Cardiac septum (tissue), 1 donor: ENCODE results near the gene TGM3. TPM values are rescaled to one million over a fixed set of nuclear protein-coding genes. Genes with fewer than 3 reads are reported as not detected.
A peak's percentile ranks its signal among the peaks of the same experiment; 100 is the strongest.

Experiments used
- DNase-seq: peaks from one replicate; pipeline ENCODE4 v3.0.0-alpha.2; 2020; ENCODE audit warnings: low spot score
- intact Hi-C: fragments of 100-400 bp; cut with DNase I; formaldehyde crosslinking; loops from one replicate; pipeline ENCODE4 v1.14.0; 2022
- total RNA-seq: library from RNA; stranded (reverse); fragmentation: NEBNext Ultra II Directional; extraction: Animal tissue kit (Norgen Biotek cat#: 25700); gene quantifications from one replicate; pipeline ENCODE4 v1.2.1, GENCODE V29; 2021
- donor health status: DM: no; HTN: no; CAD: no.

Gene TGM3
- total RNA-seq, 1 donor from 2014 or later, result not detected

GRCh38 chr20:2281563-2281962 lies 14.2 kb upstream of the TGM3 start:
- intact Hi-C loops, result no loop called here
- no peak for DNase-seq

DNA sequence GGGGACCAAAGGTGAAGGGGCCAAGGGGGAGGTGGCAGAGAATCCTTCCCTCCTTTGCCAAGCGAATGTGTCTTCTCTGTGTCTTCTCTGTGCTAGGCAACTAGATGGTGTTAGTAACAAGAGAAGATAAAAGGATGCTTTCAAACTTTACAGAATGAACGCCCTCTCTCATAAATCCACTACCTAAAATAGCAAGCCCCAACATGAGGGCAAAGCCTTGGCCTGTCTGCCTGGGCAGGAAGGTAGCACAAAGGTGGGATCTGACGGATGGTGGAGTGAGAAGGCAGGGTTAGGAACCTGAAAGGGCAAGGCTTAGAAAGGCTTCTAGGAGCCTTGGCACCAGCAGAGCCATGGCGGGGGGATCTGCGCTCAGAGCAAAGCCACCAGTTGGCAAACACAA lies 13.6 kb upstream of the TGM3 start:
- intact Hi-C loops, result no loop called here
- no peak for DNase-seq

- intact Hi-C loops, result no loop called here
- no peak for DNase-seq
These were observed 11.9 kb upstream of the TGM3 start for GRCh38 chr20:2283706-2284423.

GRCh38 chr20:2285193-2285592 lies 10.6 kb upstream of the TGM3 start:
- no peak for DNase-seq
- intact Hi-C loops, result no loop called here

- DNase-seq, result no peak
- intact Hi-C loops, result no loop called here
These were observed 10.2 kb upstream of the TGM3 start for GRCh38 chr20:2285613-2286012.

DNA sequence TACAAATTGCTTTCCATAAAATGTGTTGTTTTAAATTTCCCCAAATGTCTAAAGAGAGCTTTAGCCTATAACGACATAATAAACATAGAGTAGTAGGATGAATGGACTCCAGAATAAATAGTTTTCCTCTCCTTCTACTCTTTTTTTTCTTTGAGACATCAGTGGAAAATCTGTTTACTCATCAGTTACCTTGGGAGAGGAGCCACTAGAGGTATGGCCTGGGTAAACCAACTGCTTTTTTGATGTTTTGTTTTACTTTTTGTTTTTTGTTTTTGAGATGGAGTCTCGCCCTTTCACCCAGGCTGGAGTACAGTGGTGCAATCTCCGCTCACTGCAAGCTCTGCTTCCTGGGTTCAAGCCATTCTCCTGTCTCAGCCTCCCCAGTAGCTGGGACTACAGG lies 8.3 kb upstream of the TGM3 start:
- intact Hi-C loops, result no loop called here
- no peak for DNase-seq

- no peak for DNase-seq
- intact Hi-C loops, result no loop called here
These were observed 6.3 kb upstream of the TGM3 start for GRCh38 chr20:2289475-2289874.

- intact Hi-C loops, result no loop called here
- no peak for DNase-seq
These were observed 5.3 kb upstream of the TGM3 start for GRCh38 chr20:2290486-2290885.

GRCh38 chr20:2292416-2293110 lies 3.2 kb upstream of the TGM3 start:
- DNase-seq, result peak; percentile 81
- intact Hi-C loops, result no loop called here

- intact Hi-C loops, result no loop called here
- DNase-seq, result no peak
These were observed 2.3 kb upstream of the TGM3 start for GRCh38 chr20:2293486-2293885.

DNA sequence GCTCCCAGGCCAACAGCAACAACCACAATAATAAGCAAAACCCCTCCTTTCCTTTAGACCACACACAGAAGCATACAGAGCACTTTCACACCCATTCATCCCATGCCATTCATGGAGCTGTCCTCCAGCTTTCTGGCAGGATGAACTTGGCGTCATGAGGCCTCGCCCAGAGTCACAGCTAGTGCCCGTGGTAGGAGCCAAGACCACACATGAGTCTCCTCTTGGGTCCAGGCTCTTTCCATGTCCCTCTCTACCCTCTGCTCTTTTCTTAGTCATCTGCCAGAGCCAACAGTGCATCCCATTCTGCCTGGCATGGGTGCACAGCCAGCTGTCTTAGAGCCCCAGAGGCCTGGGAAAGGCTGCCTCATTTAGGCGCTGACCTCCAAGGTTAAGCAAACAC lies 1.8 kb upstream of the TGM3 start:
- DNase-seq, result no peak
- intact Hi-C loops, result no loop called here

DNA sequence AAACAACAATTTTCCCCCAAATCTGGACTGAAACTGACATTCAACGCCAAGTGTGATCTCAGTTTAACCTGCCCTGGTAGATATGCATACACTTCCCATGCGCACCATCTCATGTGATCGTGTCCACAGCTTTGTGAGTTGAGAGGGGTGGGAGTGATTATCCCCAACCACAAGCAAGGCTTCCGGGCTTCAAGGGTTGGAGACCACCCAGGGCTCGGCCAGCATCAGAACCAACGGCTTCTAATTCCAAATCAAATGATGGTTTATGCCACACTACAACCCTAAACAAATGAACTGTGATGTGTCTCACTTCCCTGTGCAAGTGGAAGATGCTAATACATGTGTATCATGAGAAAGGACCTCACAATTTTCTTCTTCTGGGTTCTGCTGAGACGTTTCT lies 515 bp upstream of the TGM3 start:
- no peak for DNase-seq

GRCh38 chr20:2296524-2297356 lies 939 bp downstream of the TGM3 start:
- intact Hi-C loops, result no loop called here

More for the DNA sequence above, 515 bp upstream of the TGM3 start:
- intact Hi-C loops, result no loop called here

DNA sequence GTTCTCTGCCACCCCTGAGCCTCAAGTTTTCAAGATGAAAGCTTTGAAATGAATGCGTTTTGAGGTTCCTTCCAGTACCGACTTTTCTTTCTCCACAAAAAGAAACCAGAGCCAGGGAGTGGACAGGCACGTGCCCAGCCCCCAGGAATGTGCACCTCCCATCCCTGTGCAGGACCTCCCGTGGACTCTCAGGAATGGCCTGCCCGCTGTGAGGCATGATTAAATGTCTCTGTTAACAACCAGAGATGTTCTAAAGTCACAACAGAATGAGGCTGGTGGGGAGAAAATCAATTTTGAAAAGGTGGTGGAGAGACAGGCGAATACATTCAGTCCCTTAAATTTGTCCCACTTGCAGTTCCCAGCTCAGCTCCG lies 1.5 kb downstream of the TGM3 start:
- intact Hi-C loops, result no loop called here
- DNase-seq, result no peak

More at GRCh38 chr20:2296524-2297356, 939 bp downstream of the TGM3 start:
- DNase-seq, result no peak

GRCh38 chr20:2298116-2298515 lies 2.3 kb downstream of the TGM3 start:
- DNase-seq, result no peak
- intact Hi-C loops, result no loop called here

GRCh38 chr20:2298701-2299100 lies 2.9 kb downstream of the TGM3 start:
- intact Hi-C loops, result no loop called here
- DNase-seq, result no peak

DNA sequence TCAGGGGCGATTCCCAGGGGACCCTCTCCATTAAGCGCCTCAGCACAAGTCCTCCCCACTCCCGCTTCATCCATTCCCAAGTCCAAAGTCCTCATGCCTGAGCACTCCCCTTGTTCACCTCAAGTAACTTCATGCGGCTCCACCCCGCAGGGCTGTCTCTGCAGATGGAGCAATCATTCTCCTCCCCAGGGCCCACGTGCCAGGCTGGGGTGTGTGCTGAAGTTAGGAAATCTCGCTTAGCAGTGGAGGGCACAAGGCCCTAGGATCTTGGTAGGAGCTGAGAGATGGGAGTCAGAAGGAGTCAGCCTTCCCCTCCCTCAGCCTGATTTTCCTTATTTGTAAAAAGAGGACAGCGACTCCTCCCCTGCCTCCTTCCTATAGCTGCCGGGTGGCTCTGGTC lies 3.5 kb downstream of the TGM3 start:
- DNase-seq, result peak; percentile 92
- intact Hi-C loops, result no loop called here

DNA sequence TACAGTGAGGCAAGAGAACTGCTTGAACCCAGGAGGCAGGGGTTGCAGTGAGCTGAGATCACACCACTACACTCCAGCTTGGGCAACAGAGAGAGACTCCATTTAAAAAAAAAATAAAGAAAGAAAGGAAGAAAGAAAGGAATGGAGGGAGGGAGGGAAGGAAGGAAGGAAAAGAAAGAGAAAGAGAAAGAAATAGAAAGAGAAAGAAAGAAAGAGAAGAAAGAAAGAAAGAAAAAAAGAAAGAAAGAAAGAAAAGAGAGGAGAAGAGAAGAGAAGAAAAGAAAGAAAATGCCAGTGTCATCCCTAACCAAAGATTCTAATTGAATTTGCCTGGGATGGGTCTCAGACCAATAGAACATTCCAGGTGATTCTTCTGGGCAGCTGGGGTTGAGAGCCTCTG lies 4.2 kb downstream of the TGM3 start:
- intact Hi-C loops, result no loop called here
- no peak for DNase-seq

GRCh38 chr20:2300420-2300819 lies 4.6 kb downstream of the TGM3 start:
- no peak for DNase-seq
- intact Hi-C loops, result no loop called here

DNA sequence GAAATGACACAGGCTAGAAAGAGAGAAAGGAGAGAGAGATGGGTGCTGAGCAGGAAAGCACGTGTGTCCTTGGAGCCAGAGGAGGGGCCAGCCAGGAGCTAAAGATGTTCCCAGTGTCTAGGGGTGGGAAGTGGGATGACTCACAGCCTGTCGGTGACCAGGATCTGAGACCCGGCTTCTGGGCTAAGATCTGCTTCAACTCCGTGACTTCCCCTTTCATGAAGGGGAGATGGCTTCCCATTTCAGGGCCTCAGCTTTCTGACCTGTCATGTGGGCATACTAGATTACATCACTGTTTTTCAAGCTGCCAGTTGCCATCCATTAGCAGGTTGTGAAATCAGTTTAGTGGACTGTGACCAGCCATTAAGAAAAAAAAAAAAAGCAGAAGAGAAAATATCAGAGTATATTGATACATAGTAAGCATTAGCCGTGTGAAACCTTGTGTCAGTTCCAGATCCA lies 5.4 kb downstream of the TGM3 start:
- peak; percentile 89 for DNase-seq
- intact Hi-C loops, result no loop called here
